SK-N-SH treated with all-trans-retinoic acid at 6 μM for 48 hours (cell line): ENCODE results near the gene PARD3B.

ENCODE experiments used
- ARNTL ChIP-seq: fragments of 450-650 bp; formaldehyde crosslinking; IDR thresholded peaks from 2 replicates; pipeline ENCODE4 v1.5.0; 2020; ENCODE audit warnings: low read depth, mild to moderate bottlenecking, moderate library complexity, borderline replicate concordance
- BACH2 ChIP-seq: fragments of 250-450 bp; sonication (Bioruptor Pico); IDR thresholded peaks from 2 replicates; pipeline ENCODE4 v1.9.0; 2021; ENCODE audit warnings: mild to moderate bottlenecking, borderline replicate concordance
- CREB5 ChIP-seq: fragments of 250-450 bp; sonication (Bioruptor Pico); IDR thresholded peaks from 2 replicates; pipeline ENCODE4 v1.5.1; 2020; ENCODE audit warnings: low read depth, mild to moderate bottlenecking, moderate library complexity
- GLIS3 ChIP-seq: fragments of 250-450 bp; sonication (Bioruptor Pico); IDR thresholded peaks from 2 replicates; pipeline ENCODE4 v1.5.0; 2020; ENCODE audit warnings: mild to moderate bottlenecking, moderate library complexity
- ISL1 ChIP-seq: fragments of 250-450 bp; sonication (Bioruptor Pico); IDR thresholded peaks from 2 replicates; pipeline ENCODE4 v2.1.2; 2022; ENCODE audit warnings: mild to moderate bottlenecking, moderate library complexity
- PATZ1 ChIP-seq: fragments of 250-450 bp; sonication (Bioruptor Pico); IDR thresholded peaks from 2 replicates; pipeline ENCODE4 v1.8.0; 2020; ENCODE audit warnings: mild to moderate bottlenecking, moderate library complexity, borderline replicate concordance
- PPARA ChIP-seq: fragments of 250-450 bp; sonication (Bioruptor Pico); IDR thresholded peaks from 2 replicates; pipeline ENCODE4 v1.5.0; 2020; ENCODE audit warnings: mild to moderate bottlenecking, borderline replicate concordance
- RARB ChIP-seq: fragments of 250-450 bp; sonication (Bioruptor Pico); IDR thresholded peaks from 2 replicates; pipeline ENCODE4 v1.8.0; 2021; ENCODE audit warnings: mild to moderate bottlenecking, moderate library complexity
- ZFP3 ChIP-seq: fragments of 250-450 bp; sonication (Bioruptor Pico); IDR thresholded peaks from 2 replicates; pipeline ENCODE4 v1.5.0; 2020; ENCODE audit warnings: mild to moderate bottlenecking, moderate library complexity
- ZFP30 ChIP-seq: fragments of 450-650 bp; formaldehyde crosslinking; IDR thresholded peaks from 2 replicates; pipeline ENCODE4 v1.5.0; 2022; ENCODE audit warnings: mild to moderate bottlenecking, moderate library complexity
- ZNF70 ChIP-seq: fragments of 450-650 bp; formaldehyde crosslinking; IDR thresholded peaks from 2 replicates; pipeline ENCODE4 v1.5.0; 2020; ENCODE audit warnings: mild to moderate bottlenecking, moderate library complexity

- no peak for TF ChIP-seq ZFP30
- no peak for TF ChIP-seq PPARA (CRISPR knock-in tag)
- TF ChIP-seq RARB (CRISPR knock-in tag), result no peak
- TF ChIP-seq BACH2, result no peak
- TF ChIP-seq ARNTL (CRISPR knock-in tag), result no peak
- no peak for TF ChIP-seq CREB5
- TF ChIP-seq ZNF70 (CRISPR knock-in tag), result no peak
- TF ChIP-seq ZFP3, result no peak
- no peak for TF ChIP-seq ISL1 (CRISPR knock-in tag)
- no peak for TF ChIP-seq PATZ1 (CRISPR knock-in tag)
- no peak for TF ChIP-seq GLIS3 (CRISPR knock-in tag)
These were observed 472.6 kb downstream of the PARD3B start for GRCh38 chr2:205017912-205018311.
